IMR-90 (cell line): ENCODE measurements around the gene PTPN23. TPM values are rescaled to one million over a fixed set of nuclear protein-coding genes. Genes with fewer than 3 reads are reported as not detected.

Experiments
- ATAC-seq: fragments of 200-7000 bp; cut with Tn5 transposase; 2 replicates; pipeline ENCODE4 v1.9.1; 2020; ENCODE audit warnings: low read depth, mild to moderate bottlenecking, moderate library complexity
- BruUV-seq: library from RNA; stranded (reverse); fragments of 400-500 nt; replicated peaks from 2 replicates; lab custom pipeline; 2021; lab: Mats Ljungman, UMichigan
- CTCF ChIA-PET: fragments of 300-600 bp; formaldehyde crosslinking; extraction: SDS; loops from one replicate; lab custom pipeline; 2021; ENCODE audit warnings: antibody characterized with exemption; lab: Yijun Ruan, JAX
- POLR2A ChIA-PET: fragments of 300-600 bp; sonication (Branson Sonifier 250); formaldehyde crosslinking; loops from one replicate; lab custom pipeline; 2022; ENCODE audit warnings: antibody characterized with exemption; ENCODE audit not compliant: unreplicated experiment; lab: Charles Lee
- DNase-seq: peaks from one replicate; pipeline ENCODE4 v3.0.0; 2013
- H2AFZ ChIP-seq: replicated peaks from 2 replicates; pipeline ENCODE3; 2013; ENCODE audit warnings: low read length, mild to moderate bottlenecking; ENCODE audit not compliant: poor library complexity
- H2AK5ac ChIP-seq: 2 replicates; pipeline ENCODE4 v1.6.1; 2013; ENCODE audit warnings: low read depth, low read length, inconsistent platforms
- H2AK9ac ChIP-seq: replicated peaks from 2 replicates; pipeline ENCODE3; 2013; ENCODE audit warnings: mild to moderate bottlenecking, low read depth, low read length, moderate library complexity; ENCODE audit not compliant: poor library complexity
- H2BK120ac ChIP-seq: 2 replicates; pipeline ENCODE4 v1.6.1; 2013; ENCODE audit warnings: low read depth, low read length, inconsistent platforms
- H2BK15ac ChIP-seq: 3 replicates; pipeline ENCODE4 v1.6.1; 2013; ENCODE audit warnings: low read depth, low read length, inconsistent platforms
- H2BK20ac ChIP-seq: 2 replicates; pipeline ENCODE4 v1.6.1; 2013; ENCODE audit warnings: low read depth, mild to moderate bottlenecking, inconsistent platforms, low read length, moderate library complexity
- H2BK5ac ChIP-seq: 2 replicates; pipeline ENCODE4 v1.6.1; 2013; ENCODE audit warnings: mild to moderate bottlenecking, low read depth, low read length, inconsistent platforms; ENCODE audit not compliant: poor library complexity, severe bottlenecking
- H3K14ac ChIP-seq: replicated peaks from 2 replicates; pipeline ENCODE4 v1.6.1; 2013; ENCODE audit warnings: low read depth, low read length, inconsistent platforms
- H3K18ac ChIP-seq: 2 replicates; pipeline ENCODE4 v1.6.1; 2013; ENCODE audit warnings: low read depth, low read length, control low read depth
- H3K23ac ChIP-seq: 2 replicates; pipeline ENCODE4 v1.6.1; 2013; ENCODE audit warnings: low read depth, low read length, inconsistent platforms
- H3K27ac ChIP-seq: 2 replicates; pipeline ENCODE4 v1.5.1; 2013; ENCODE audit warnings: mild to moderate bottlenecking, control low read depth, low read length; ENCODE audit not compliant: insufficient read depth
- H3K27me3 ChIP-seq: 2 replicates; pipeline ENCODE4 v1.6.1; 2013; ENCODE audit warnings: low read length; ENCODE audit not compliant: control insufficient read depth, insufficient read depth
- H3K36me3 ChIP-seq: 2 replicates; pipeline ENCODE4 v1.6.1; 2013; ENCODE audit warnings: low read length, mixed read lengths; ENCODE audit not compliant: control insufficient read depth, insufficient read depth
- H3K4ac ChIP-seq: 2 replicates; pipeline ENCODE4 v1.6.1; 2013; ENCODE audit warnings: low read depth, low read length, inconsistent platforms
- H3K4me1 ChIP-seq: 2 replicates; pipeline ENCODE4 v1.6.1; 2013; ENCODE audit warnings: low read length, mixed read lengths; ENCODE audit not compliant: control insufficient read depth, insufficient read depth
- H3K4me2 ChIP-seq: 2 replicates; pipeline ENCODE4 v1.6.1; 2013; ENCODE audit warnings: low read depth, mild to moderate bottlenecking, control low read depth, low read length, moderate library complexity
- H3K4me3 ChIP-seq: 2 replicates; pipeline ENCODE4 v1.5.1; 2013; ENCODE audit warnings: low read depth, mild to moderate bottlenecking, control low read depth, low read length, moderate library complexity; ENCODE audit not compliant: insufficient read depth
- H3K56ac ChIP-seq: 2 replicates; pipeline ENCODE4 v1.6.1; 2013; ENCODE audit warnings: low read length, inconsistent platforms; ENCODE audit not compliant: insufficient read depth; ENCODE audit errors: extremely low read depth
- H3K79me1 ChIP-seq, 2 experiments: 2 replicates each; pipeline ENCODE4 v1.6.1; 2013; ENCODE audit warnings: low read length in 2 of 2, inconsistent platforms in 1 of 2, low read depth in 1 of 2
- H3K9ac ChIP-seq: 2 replicates; pipeline ENCODE4 v1.6.1; 2013; ENCODE audit warnings: low read depth, low read length, control low read depth
- H3K9me1 ChIP-seq: 2 replicates; pipeline ENCODE4 v1.6.1; 2013; ENCODE audit warnings: low read length, inconsistent platforms; ENCODE audit not compliant: insufficient read depth
- H3K9me3 ChIP-seq: 2 replicates; pipeline ENCODE4 v1.6.1; 2013; ENCODE audit warnings: low read length; ENCODE audit not compliant: control insufficient read depth, insufficient read depth
- H4K20me1 ChIP-seq: 2 replicates; pipeline ENCODE4 v1.6.1; 2013; ENCODE audit warnings: low read length, inconsistent platforms; ENCODE audit not compliant: insufficient read depth
- H4K5ac ChIP-seq: 2 replicates; pipeline ENCODE4 v1.6.1; 2013; ENCODE audit warnings: mild to moderate bottlenecking, low read depth, low read length, control low read depth
- H4K8ac ChIP-seq, 2 experiments: 2 replicates each; pipeline ENCODE4 v1.6.1; 2013; ENCODE audit warnings: low read depth in 2 of 2, low read length in 2 of 2, control low read depth in 1 of 2, inconsistent platforms in 1 of 2
- H4K91ac ChIP-seq: 2 replicates; pipeline ENCODE4 v1.6.1; 2013; ENCODE audit warnings: low read depth, low read length, inconsistent platforms; ENCODE audit not compliant: insufficient read depth
- BHLHE40 ChIP-seq: fragments of 150-350 bp; IDR thresholded peaks from 2 replicates; pipeline ENCODE4 v1.6.1; 2016; ENCODE audit warnings: mild to moderate bottlenecking, low read depth, low read length
- CEBPB ChIP-seq: IDR thresholded peaks from 2 replicates; pipeline ENCODE4 v1.6.1; 2012; ENCODE audit warnings: low read depth, low read length, improper control_type of control experiment
- MAZ ChIP-seq: IDR thresholded peaks from 2 replicates; pipeline ENCODE4 v1.6.1; 2012; ENCODE audit warnings: low read depth, mild to moderate bottlenecking, low read length, improper control_type of control experiment, moderate library complexity, borderline replicate concordance
- MXI1 ChIP-seq: IDR thresholded peaks from 2 replicates; pipeline ENCODE4 v1.6.1; 2012; ENCODE audit warnings: low read depth, mild to moderate bottlenecking, low read length, moderate library complexity, borderline replicate concordance
- RAD21 ChIP-seq: IDR thresholded peaks from 2 replicates; pipeline ENCODE4 v1.6.1; 2012; ENCODE audit warnings: low read length, improper control_type of control experiment
- RFX5 ChIP-seq: IDR thresholded peaks from 2 replicates; pipeline ENCODE4 v1.8.0; 2012; ENCODE audit warnings: low read depth, mild to moderate bottlenecking, low read length, moderate library complexity
- USF2 ChIP-seq: fragments of 150-350 bp; IDR thresholded peaks from 2 replicates; pipeline ENCODE4 v1.6.1; 2017; ENCODE audit warnings: mild to moderate bottlenecking, antibody characterized with exemption, low read length, low read depth
- WGBS, 2 experiments: methylation state at CpG; one replicate each; pipeline versions ENCODE4 v1.1.5 to v1.1.7; 2013; ENCODE audit warnings: missing lambda C conversion rate in 2 of 2; ENCODE audit not compliant: insufficient read length in 1 of 2; ENCODE audit errors: extremely low coverage in 2 of 2; 5-methylcytosine and 5-hydroxymethylcytosine counted together
- dilution Hi-C: fragments of 300-500 bp; cut with HindIII; formaldehyde crosslinking; loops from one replicate; pipeline ENCODE4 v1.14.3; 2018; ENCODE audit warnings: low sequenced_read_pairs; ENCODE audit not compliant: unreplicated experiment
- in situ Hi-C: fragments of 300-500 bp; cut with MboI; formaldehyde crosslinking; loops from 3 replicates; pipeline ENCODE4 v1.14.3; 2019; ENCODE audit warnings: low sequenced_read_pairs, inconsistent platforms, mixed read lengths
- intact Hi-C: fragments of 100-400 bp; cut with micrococcal nuclease; formaldehyde crosslinking; loops from 2 replicates; pipeline ENCODE4 v1.10.0; 2022
- polyA plus RNA-seq, 3 experiments: library from polyadenylated mRNA; depleted of rRNA; stranded (reverse); fragments of >200 nt; gene quantifications; 2 replicates each; pipeline ENCODE4 v1.2.3, GENCODE V29; 2012; ENCODE audit warnings: low replicate concordance in 1 of 3
- total RNA-seq: library from RNA; depleted of rRNA; stranded (reverse); fragments of >200 nt; gene quantifications from 2 replicates; pipeline ENCODE4 v1.2.3, GENCODE V29; 2012

PTPN23 gene
- total and polyA plus RNA-seq, 2 of the 4 experiments (the other 2 are of a cell fraction): 4.5 to 15.1 TPM

GRCh38 chr3:47434849-47435248, 54.0 kb downstream of the PTPN23 start:
- no peaks in the 10 kb centered on the region for H4K20me1 ChIP-seq
- H3K23ac ChIP-seq: no peak overlapping the region
- no peak overlapping the region for H3K9ac ChIP-seq
- no peaks in the 10 kb centered on the region for H3K27me3 ChIP-seq
- peaks cover 36% of the 10 kb centered on the region for H3K36me3 ChIP-seq
- H3K4me2 ChIP-seq: no peak overlapping the region
- in situ Hi-C loops: no loop called here
- no peak overlapping the region for H2AK5ac ChIP-seq
- BruUV-seq: no TSS peak
- H3K4ac ChIP-seq: no peak overlapping the region
- TF ChIP-seq CEBPB: no peak
- TF ChIP-seq RAD21: no peak
- TF ChIP-seq USF2: no peak
- TF ChIP-seq RFX5: no peak
- TF ChIP-seq MAZ: no peak
- TF ChIP-seq BHLHE40: no peak
- no peak for TF ChIP-seq MXI1
- H3K14ac ChIP-seq: no peak overlapping the region
- DNase-seq (no peak), ATAC-seq (no peak)
- no peak overlapping the region for H3K18ac ChIP-seq
- peaks cover 8 to 18% of the 10 kb centered on the region in 2 experiments; a peak in 3 of 4 replicates for H3K79me1 ChIP-seq
- H4K91ac ChIP-seq: no peak overlapping the region
- peaks cover 4% of the 10 kb centered on the region; the same call in 1 of the 2 replicates for H3K9me1 ChIP-seq
- H2BK120ac ChIP-seq: no peak overlapping the region
- CTCF ChIA-PET: interaction anchor here (0.8 kb wide), 1 partner anchor 14 kb away, joined by 3 read pairs; no protein-coding TSS in a partner anchor
- H3K56ac ChIP-seq: no peak overlapping the region
- POLR2A ChIA-PET: no interaction called here
- dilution Hi-C loops: no loop called here
- no peak overlapping the region for H2AFZ ChIP-seq
- no peak overlapping the region for H2BK20ac ChIP-seq
- H2AK9ac ChIP-seq: no peak overlapping the region
- no peak overlapping the region for H3K27ac ChIP-seq
- no peak overlapping the region for H3K4me3 ChIP-seq
- H3K9me3 ChIP-seq: no peaks in the 10 kb centered on the region
- no peak overlapping the region for H4K5ac ChIP-seq
- no peak overlapping the region for H2BK15ac ChIP-seq
- intact Hi-C loops: no loop called here
- no peaks in the 10 kb centered on the region for H3K4me1 ChIP-seq
- 100% methylated on average over 1 of the region's 4 CpGs; no CpG with 5 or more reads in 1 of the 2 experiments for WGBS, 2 experiments
- H2BK5ac ChIP-seq: no peak overlapping the region
- no peak overlapping the region for H4K8ac ChIP-seq
